Panc1 (cell line): ENCODE measurements around the gene XRCC4.

Experiments used
- POLR2AphosphoS5 ChIP-seq: IDR thresholded peaks from 2 replicates; pipeline ENCODE4 v1.6.1; 2012; ENCODE audit warnings: mild to moderate bottlenecking, low read depth, low read length, moderate library complexity
- SIN3A ChIP-seq: IDR thresholded peaks from 2 replicates; pipeline ENCODE4 v1.6.1; 2012; ENCODE audit warnings: low read depth, mild to moderate bottlenecking, low read length, moderate library complexity, borderline replicate concordance; ENCODE audit not compliant: insufficient read depth
- TCF7L2 ChIP-seq: IDR thresholded peaks from 2 replicates; pipeline ENCODE4 v1.6.1; 2011; ENCODE audit warnings: mild to moderate bottlenecking, low read depth, low read length, inconsistent platforms
- TF ChIP-seq, protein P1 (sequence below): fragments of 450-650 bp; IDR thresholded peaks from 2 replicates; pipeline ENCODE4 v1.5.1; 2017; ENCODE audit warnings: mild to moderate bottlenecking
- TF ChIP-seq, protein P2 (sequence below), 2 experiments: IDR thresholded peaks; 2 replicates each; pipeline ENCODE4 v1.6.1; 2011 to 2012; ENCODE audit warnings: low read depth in 2 of 2, control low read depth in 1 of 2, low read length in 1 of 2, mild to moderate bottlenecking in 1 of 2, moderate library complexity in 1 of 2; ENCODE audit not compliant: insufficient read depth in 1 of 2

DNA sequence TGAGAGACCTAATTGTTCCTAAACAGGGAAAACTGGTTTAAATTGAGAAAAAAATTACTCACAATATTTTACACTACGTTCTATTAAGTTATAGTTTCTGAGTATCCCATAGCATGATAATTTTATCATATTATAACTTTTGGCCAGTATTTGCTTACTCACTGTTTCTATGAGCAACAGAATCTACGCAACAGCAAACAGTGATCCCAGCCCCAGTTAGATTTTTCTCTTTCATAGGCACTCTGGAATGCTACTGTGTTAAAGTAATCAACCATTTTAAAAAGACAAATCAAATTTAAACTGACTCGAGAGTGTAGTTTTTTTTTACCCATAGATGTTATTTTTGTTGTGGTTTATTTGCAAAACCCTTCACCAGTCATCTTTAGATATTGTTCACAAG is 107.2 kb downstream of the XRCC4 start:
- TF ChIP-seq, protein P1, sequence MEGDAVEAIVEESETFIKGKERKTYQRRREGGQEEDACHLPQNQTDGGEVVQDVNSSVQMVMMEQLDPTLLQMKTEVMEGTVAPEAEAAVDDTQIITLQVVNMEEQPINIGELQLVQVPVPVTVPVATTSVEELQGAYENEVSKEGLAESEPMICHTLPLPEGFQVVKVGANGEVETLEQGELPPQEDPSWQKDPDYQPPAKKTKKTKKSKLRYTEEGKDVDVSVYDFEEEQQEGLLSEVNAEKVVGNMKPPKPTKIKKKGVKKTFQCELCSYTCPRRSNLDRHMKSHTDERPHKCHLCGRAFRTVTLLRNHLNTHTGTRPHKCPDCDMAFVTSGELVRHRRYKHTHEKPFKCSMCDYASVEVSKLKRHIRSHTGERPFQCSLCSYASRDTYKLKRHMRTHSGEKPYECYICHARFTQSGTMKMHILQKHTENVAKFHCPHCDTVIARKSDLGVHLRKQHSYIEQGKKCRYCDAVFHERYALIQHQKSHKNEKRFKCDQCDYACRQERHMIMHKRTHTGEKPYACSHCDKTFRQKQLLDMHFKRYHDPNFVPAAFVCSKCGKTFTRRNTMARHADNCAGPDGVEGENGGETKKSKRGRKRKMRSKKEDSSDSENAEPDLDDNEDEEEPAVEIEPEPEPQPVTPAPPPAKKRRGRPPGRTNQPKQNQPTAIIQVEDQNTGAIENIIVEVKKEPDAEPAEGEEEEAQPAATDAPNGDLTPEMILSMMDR: no peak
- TF ChIP-seq POLR2AphosphoS5 (no peak), SIN3A (no peak), TCF7L2 (no peak)
- TF ChIP-seq, protein P2, sequence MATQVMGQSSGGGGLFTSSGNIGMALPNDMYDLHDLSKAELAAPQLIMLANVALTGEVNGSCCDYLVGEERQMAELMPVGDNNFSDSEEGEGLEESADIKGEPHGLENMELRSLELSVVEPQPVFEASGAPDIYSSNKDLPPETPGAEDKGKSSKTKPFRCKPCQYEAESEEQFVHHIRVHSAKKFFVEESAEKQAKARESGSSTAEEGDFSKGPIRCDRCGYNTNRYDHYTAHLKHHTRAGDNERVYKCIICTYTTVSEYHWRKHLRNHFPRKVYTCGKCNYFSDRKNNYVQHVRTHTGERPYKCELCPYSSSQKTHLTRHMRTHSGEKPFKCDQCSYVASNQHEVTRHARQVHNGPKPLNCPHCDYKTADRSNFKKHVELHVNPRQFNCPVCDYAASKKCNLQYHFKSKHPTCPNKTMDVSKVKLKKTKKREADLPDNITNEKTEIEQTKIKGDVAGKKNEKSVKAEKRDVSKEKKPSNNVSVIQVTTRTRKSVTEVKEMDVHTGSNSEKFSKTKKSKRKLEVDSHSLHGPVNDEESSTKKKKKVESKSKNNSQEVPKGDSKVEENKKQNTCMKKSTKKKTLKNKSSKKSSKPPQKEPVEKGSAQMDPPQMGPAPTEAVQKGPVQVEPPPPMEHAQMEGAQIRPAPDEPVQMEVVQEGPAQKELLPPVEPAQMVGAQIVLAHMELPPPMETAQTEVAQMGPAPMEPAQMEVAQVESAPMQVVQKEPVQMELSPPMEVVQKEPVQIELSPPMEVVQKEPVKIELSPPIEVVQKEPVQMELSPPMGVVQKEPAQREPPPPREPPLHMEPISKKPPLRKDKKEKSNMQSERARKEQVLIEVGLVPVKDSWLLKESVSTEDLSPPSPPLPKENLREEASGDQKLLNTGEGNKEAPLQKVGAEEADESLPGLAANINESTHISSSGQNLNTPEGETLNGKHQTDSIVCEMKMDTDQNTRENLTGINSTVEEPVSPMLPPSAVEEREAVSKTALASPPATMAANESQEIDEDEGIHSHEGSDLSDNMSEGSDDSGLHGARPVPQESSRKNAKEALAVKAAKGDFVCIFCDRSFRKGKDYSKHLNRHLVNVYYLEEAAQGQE (IDR thresholded peaks at IDR 0.05; ENCODE audit: insufficient read depth in 1 of 2, low read depth in 2 of 2, low read length in 1 of 2): no peak
